Activated naive CD4-positive, alpha-beta T cell treated with anti-CD3 and anti-CD28 coated beads, Interleukin-2, amount 50 U/mL, for 16 hours (primary cell): ENCODE results near the gene HIGD1B.
A peak's percentile ranks its signal among the peaks of the same experiment; 100 is the strongest.

Source experiments
- DNase-seq: peaks from one replicate; pipeline ENCODE4 v3.0.0-alpha.2; 2020

Gene HIGD1B

DNA sequence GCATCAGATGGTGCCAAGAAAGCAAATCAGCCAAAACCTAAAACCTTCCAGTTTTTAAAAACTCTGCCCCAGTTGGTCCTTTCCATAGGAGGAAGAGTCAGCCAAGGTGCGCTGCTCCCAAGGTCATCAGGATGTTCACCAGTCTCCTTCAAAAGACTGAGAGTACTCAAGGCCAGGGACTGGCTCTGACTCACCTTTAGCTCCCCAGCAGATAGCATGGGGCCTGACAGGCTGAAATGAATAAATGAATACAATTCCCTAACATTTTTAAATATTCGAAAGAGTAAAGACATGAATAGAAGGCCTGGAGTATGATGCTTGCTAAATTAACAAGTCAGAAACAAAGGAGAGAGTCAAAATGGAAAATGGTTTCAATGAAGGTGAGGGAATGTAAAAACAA is 32.4 kb downstream of the HIGD1B start:
- DNase-seq = no peak

- DNase-seq = no peak
Observed at GRCh38 chr17:44881145-44881544, 33.5 kb downstream of the HIGD1B start.

DNA sequence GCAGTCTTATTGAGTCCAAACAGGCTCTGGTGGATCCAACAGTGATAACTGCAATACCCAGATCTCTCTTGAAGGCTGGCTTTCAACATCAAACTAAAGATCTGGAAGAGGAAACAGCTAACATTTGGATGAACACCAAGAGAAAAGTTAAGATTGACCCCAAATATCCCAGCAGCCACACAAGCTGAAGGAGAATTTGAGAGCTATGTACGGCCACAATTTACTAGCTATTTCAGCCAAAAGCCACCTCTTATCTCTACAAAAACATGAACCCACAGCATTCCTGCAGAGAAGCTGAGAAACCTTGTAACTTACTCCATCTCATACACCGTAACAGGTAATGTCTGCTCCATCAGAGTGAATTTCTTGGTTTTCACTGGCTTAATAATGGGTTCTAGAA is 37.3 kb downstream of the HIGD1B start:
- no peak for DNase-seq

- DNase-seq = no peak
Observed at GRCh38 chr17:44887016-44887415, 39.3 kb downstream of the HIGD1B start.

DNA sequence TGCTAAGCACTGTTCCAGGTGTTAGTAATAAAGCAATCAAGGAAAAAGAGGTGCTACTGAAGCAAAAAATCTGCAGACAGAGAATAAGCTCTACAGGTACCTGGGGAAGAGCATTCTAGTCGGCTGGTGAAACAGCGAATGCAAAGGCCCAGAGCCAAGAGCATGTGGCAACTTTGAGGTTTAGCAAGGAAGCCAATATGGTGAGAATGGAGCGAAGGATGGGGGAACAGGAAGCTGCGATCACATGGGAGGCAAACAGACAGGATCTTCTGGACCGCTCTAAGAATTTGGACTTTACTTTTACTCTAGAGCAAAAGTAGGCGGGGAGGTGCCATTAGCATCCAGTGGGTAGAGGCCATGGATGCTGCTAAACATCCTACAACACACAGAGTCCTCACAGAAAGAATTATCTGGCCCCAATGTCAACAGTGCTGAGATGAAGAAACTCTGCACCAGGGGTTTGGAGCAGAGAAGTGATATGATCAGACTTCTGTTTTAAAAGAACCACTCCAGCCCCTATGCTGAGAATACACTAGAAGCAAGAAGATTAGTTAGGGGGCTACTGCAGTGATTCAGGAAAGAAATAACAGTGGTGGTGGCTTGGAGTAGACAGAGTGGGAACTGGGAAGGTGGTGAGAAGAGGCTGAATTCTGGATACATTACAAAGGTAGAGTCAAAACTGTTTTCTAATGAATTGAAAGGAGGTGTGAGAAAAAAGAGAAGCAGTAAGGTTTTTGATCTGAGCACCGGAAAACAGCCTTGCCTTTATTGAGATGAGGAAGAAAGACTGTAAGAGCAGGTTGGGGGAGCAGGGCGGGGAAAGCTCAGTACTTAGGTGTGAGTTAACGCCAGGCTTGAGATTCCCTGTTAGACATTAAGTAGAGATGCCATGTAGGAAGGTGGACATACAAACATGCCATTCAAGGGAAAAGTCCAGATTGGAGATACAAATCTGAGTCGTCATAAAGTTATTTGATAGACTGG is 40.6 kb downstream of the HIGD1B start:
- DNase-seq = no peak

GRCh38 chr17:44889003-44889402 is 41.3 kb downstream of the HIGD1B start:
- DNase-seq = no peak

DNA sequence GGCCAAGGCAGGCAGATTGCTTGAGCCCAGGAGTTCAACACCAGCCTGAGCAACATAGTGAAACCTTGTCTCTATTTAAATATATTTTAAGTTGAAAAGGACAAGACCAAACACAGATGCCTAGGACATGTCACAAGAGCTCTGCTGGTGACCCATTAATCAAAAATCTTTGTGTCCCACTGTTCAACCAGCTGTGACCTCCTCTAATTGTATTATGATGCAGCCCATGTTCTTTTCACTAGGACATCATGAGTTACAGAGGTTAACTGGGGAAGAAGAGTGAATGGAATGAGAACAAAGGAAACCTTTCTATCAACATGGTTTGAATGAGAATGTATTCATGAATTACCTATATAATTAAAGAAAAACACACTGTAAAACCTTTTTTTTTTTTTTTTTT is 44.6 kb downstream of the HIGD1B start:
- no peak for DNase-seq

DNA sequence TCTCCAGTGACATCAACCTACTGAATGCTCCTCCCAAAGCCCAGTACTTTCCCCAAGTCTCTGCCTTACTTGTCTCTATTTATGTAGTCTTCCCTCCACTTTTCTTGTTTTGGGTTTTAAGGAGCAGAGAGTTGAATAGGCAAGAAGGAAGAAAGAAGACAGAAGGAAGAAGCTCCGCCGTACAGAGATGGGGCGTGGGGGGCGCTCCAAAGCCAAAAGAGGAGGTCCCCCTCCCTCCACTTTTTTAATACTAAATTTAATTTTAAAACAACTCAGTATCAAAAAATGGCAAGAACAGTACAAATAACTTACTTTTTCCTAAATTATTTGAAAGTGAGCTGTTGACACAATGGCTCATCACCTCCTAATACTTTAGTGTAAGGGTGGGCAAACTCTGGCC is 47.0 kb downstream of the HIGD1B start:
- DNase-seq = no peak

DNA sequence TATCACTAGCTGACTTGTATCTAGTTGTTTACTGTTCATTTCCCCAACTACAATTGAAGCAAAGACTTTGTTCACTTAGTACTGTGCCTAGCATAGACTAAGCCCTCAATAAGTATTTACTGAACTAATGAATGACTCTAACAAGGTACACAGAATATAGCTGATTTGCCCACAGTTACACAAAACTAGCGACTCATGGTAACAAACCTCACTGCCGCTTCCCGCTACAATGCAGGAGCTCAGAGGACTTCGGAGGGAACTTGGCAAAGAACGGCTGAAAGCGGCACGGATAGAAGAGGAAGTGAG is 51.0 kb downstream of the HIGD1B start:
- no peak for DNase-seq

- DNase-seq = peak; percentile 93
Observed at GRCh38 chr17:44899074-44899782, 51.5 kb downstream of the HIGD1B start, which contains the start of gene EFTUD2. TSS of gene EFTUD2 (minus strand) at chr17:44899445. CDS start at chr17:44894521, 4,924 bp downstream.
